ENCODE measurements around the gene SLC39A2. TPM values are rescaled to one million over a fixed set of nuclear protein-coding genes. Genes with fewer than 3 reads are reported as not detected.

Gene SLC39A2
- total RNA-seq, 1 experiment from 2014 or later: 0.88 TPM

- CTCF ChIA-PET: interaction anchor here (1.2 to 1.3 kb wide), 2 partner anchors 36 to 54 kb away, joined by 5 read pairs; no protein-coding TSS in a partner anchor
- Mint-ChIP-seq H3K27ac (ENCODE audit: unreplicated experiment) (no peak overlapping the region), H3K4me1 (ENCODE audit: low read depth, unreplicated experiment) (peaks cover 8% of the 10 kb centered on the region), H3K4me3 (ENCODE audit: unreplicated experiment) (no peak overlapping the region), H3K27me3 (ENCODE audit: insufficient read depth, unreplicated experiment) (no peaks in the 10 kb centered on the region), H3K9me3 (ENCODE audit: unreplicated experiment) (no peaks in the 10 kb centered on the region), H3K36me3 (ENCODE audit: insufficient read depth, unreplicated experiment) (no peaks in the 10 kb centered on the region)
- POLR2A ChIA-PET: no interaction called here
- Histone ChIP-seq H3K4me3 (ENCODE audit: low read depth, low read length) (no peak overlapping the region), H3K27me3 (replicated peaks; ENCODE audit: control insufficient read depth, insufficient read depth, low read length) (no peaks in the 10 kb centered on the region), H3K4me1 (peaks cover 13% of the 10 kb centered on the region), H3K9me3 (no peaks in the 10 kb centered on the region), H3K36me3 (ENCODE audit: control insufficient read depth, insufficient read depth, low read length) (no peaks in the 10 kb centered on the region)
- TF ChIP-seq, protein P1, sequence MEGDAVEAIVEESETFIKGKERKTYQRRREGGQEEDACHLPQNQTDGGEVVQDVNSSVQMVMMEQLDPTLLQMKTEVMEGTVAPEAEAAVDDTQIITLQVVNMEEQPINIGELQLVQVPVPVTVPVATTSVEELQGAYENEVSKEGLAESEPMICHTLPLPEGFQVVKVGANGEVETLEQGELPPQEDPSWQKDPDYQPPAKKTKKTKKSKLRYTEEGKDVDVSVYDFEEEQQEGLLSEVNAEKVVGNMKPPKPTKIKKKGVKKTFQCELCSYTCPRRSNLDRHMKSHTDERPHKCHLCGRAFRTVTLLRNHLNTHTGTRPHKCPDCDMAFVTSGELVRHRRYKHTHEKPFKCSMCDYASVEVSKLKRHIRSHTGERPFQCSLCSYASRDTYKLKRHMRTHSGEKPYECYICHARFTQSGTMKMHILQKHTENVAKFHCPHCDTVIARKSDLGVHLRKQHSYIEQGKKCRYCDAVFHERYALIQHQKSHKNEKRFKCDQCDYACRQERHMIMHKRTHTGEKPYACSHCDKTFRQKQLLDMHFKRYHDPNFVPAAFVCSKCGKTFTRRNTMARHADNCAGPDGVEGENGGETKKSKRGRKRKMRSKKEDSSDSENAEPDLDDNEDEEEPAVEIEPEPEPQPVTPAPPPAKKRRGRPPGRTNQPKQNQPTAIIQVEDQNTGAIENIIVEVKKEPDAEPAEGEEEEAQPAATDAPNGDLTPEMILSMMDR (IDR thresholded peaks at IDR 0.05; ENCODE audit: insufficient read depth in 1 of 2, low read depth in 1 of 2, low read length in 1 of 2, severe bottlenecking in 1 of 2, unreplicated experiment in 1 of 2): no peak
- no peak for DNase-seq
- no TSS peak for BruUV-seq (replicated peaks)
- intact Hi-C loops (cut with micrococcal nuclease; ENCODE audit: unreplicated experiment): no loop called here
These were observed 51.5 kb downstream of the SLC39A2 start for GRCh38 chr14:21050597-21050996.

Small RNA genes lying within 50 kb of the gene (microRNA-seq; reads per million reads assigned to microRNA genes)
- gene MIR6717: not detected

Other genes with a start within 250 kb of the SLC39A2 start
- gene EDDM3B, start 230.9 kb upstream of the SLC39A2 start, total RNA-seq (2022): not detected in 2 replicates
- not detected in 2 replicates for gene RNASE6, start 218.0 kb upstream of the SLC39A2 start, total RNA-seq (2022)
- 1.2 and 1.5 TPM in 2 replicates for gene RNASE1, start 196.4 kb upstream of the SLC39A2 start, total RNA-seq (2022)
- gene RNASE3, start 107.9 kb upstream of the SLC39A2 start, total RNA-seq (2022): not detected in 2 replicates
- gene RNASE2, start 43.8 kb upstream of the SLC39A2 start, total RNA-seq (2022): not detected in 2 replicates
- gene METTL17, start 9.3 kb upstream of the SLC39A2 start, total RNA-seq (2022): 78.8 and 80.5 TPM in 2 replicates
- gene NDRG2, start 25.8 kb downstream of the SLC39A2 start, total RNA-seq (2022): 16.4 and 17.7 TPM in 2 replicates
- not detected in 2 replicates for gene TPPP2, start 30.9 kb downstream of the SLC39A2 start, total RNA-seq (2022)
- gene RNASE13, start 35.5 kb downstream of the SLC39A2 start, total RNA-seq (2022): not detected in 2 replicates
- gene RNASE7, start 43.1 kb downstream of the SLC39A2 start, total RNA-seq (2022): not detected in 2 replicates
- gene RNASE8, start 58.5 kb downstream of the SLC39A2 start, total RNA-seq (2022): not detected in 2 replicates
- gene ARHGEF40, start 71.0 kb downstream of the SLC39A2 start, total RNA-seq (2022): 6.5 and 7.1 TPM in 2 replicates
- 34.1 and 35.2 TPM in 2 replicates for gene ZNF219, start 99.4 kb downstream of the SLC39A2 start, total RNA-seq (2022)
- gene TMEM253, start 101.8 kb downstream of the SLC39A2 start, total RNA-seq (2022): 0.98 and 1.0 TPM in 2 replicates
- gene OR5AU1, start 156.8 kb downstream of the SLC39A2 start, total RNA-seq (2022): not detected in 2 replicates

Measured in Caco-2 (cell line).